ENCODE measurements around the gene CREM.

- TF ChIP-seq ZNF565 (CRISPR knock-in tag; conservative IDR thresholded peaks at IDR 0.05; ENCODE audit: low read depth) (no peak), PATZ1 (CRISPR knock-in tag; IDR thresholded peaks at IDR 0.05; ENCODE audit: borderline replicate concordance) (no peak), CREB5 (CRISPR knock-in tag; IDR thresholded peaks at IDR 0.05; ENCODE audit: low read depth) (no peak), ZFP30 (CRISPR knock-in tag; IDR thresholded peaks at IDR 0.05) (no peak), OSR1 (CRISPR knock-in tag; IDR thresholded peaks at IDR 0.05) (no peak), BACH2 (CRISPR knock-in tag; IDR thresholded peaks at IDR 0.05; ENCODE audit: borderline replicate concordance) (no peak)
Observed at GRCh38 chr10:35191523-35191922, 64.9 kb downstream of the CREM start.

All from SK-N-SH treated with all-trans-retinoic acid at 6 μM for 48 hours (cell line).